Measurements from ENCODE around the gene DLK2.

Gene DLK2

DNA sequence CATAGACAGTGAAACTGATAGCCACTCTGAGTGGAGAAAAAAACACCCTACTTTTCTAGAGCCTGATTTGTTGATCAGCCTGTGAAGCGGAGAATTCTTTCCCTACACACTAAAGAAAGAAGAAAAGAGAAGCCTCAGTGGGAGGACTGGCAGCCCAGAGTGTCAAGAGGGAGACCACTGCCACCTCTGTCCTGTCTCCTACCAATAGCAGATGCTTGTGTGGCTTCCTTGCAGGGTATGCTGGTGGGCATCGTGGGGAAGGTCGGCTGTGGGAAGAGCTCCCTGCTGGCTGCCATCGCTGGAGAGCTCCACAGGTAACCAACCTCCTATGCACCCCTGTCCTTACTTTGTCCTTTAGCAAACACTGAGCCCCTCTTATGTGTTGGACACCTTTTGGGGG lies 17.6 kb downstream of the DLK2 start:
- TF ChIP-seq, protein P1, sequence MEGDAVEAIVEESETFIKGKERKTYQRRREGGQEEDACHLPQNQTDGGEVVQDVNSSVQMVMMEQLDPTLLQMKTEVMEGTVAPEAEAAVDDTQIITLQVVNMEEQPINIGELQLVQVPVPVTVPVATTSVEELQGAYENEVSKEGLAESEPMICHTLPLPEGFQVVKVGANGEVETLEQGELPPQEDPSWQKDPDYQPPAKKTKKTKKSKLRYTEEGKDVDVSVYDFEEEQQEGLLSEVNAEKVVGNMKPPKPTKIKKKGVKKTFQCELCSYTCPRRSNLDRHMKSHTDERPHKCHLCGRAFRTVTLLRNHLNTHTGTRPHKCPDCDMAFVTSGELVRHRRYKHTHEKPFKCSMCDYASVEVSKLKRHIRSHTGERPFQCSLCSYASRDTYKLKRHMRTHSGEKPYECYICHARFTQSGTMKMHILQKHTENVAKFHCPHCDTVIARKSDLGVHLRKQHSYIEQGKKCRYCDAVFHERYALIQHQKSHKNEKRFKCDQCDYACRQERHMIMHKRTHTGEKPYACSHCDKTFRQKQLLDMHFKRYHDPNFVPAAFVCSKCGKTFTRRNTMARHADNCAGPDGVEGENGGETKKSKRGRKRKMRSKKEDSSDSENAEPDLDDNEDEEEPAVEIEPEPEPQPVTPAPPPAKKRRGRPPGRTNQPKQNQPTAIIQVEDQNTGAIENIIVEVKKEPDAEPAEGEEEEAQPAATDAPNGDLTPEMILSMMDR (IDR thresholded peaks at IDR 0.05; ENCODE audit: control insufficient read depth, extremely low read depth, insufficient read depth), result no peak
- no peak for DNase-seq (ENCODE audit: low read depth)
- no peak overlapping the region for H3K4me3 ChIP-seq (ENCODE audit: low read depth, low read length)

DNA sequence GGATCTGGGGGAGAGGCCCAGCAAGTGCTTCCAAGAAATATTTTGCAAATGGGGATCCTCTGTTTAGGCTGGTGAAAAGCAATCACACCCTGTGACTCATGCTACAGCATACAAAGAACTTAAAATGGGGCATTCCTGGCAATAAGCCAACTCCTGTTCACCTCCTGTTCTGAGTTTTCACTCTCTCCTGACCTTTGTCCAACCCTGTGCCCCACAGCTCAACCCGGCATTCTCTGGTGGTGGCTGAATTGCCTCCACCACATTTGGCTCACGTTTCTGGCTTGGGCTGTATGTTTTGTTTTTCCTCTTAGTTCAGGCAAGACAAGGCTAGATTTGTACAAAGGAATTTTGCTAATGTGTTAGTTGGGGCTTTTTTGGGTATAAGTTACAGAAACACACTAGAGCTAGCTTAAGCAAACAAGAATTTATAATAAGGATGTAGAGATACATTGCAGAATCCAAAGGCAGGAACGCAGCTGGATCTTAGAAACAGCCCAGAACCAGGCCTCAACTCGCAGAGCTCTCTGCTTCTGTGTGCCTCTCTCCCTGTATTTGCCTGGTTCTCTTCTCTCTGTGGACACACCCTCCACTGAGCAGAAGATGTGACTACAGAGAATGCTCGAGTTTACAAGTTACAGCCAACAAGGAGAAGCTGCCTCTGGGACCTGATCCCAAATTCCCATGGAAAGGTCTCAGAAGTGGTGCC lies 18.6 kb downstream of the DLK2 start:
- TF ChIP-seq, protein P1 (IDR thresholded peaks at IDR 0.05; ENCODE audit: control insufficient read depth, extremely low read depth, insufficient read depth), result no peak
- no peak for DNase-seq (ENCODE audit: low read depth)

DNA sequence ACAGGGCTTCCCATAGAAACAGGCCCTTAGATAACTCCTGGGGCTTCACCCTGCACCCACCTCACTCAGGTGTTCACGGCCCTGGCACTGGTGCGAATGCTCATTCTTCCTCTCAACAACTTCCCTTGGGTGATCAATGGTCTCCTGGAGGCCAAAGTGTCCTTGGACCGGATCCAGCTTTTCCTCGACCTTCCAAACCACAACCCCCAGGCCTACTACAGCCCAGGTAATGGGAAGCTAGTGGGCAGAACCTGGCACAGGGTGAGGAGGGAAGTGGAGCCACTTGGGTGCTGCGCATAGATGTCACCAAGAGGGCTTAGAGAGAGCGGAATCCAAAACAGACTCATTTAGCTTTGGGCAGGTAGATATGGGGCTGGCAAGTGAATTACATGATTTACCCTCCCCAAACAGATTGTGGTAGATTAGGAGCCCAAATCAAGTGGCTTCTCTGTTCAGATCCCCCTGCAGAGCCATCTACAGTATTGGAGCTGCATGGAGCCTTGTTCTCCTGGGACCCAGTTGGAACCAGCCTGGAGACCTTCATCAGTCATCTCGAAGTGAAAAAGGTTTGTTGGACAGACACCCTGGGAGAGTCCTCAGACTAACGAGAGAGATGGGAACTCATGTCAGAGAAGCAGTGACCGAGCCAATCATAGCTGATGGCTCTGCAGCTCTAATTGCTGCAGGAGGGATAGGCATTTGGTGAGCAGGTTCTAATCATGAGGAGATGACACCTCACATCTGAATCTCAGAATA lies 19.5 kb downstream of the DLK2 start:
- TF ChIP-seq, protein P1 (IDR thresholded peaks at IDR 0.05; ENCODE audit: control insufficient read depth, extremely low read depth, insufficient read depth), result no peak
- H3K4me3 ChIP-seq (ENCODE audit: low read depth, low read length), result no peak overlapping the region
- no peak for DNase-seq (ENCODE audit: low read depth)

More for the DNA sequence above, 18.6 kb downstream of the DLK2 start:
- no peak overlapping the region for H3K4me3 ChIP-seq (ENCODE audit: low read depth, low read length)

DNA sequence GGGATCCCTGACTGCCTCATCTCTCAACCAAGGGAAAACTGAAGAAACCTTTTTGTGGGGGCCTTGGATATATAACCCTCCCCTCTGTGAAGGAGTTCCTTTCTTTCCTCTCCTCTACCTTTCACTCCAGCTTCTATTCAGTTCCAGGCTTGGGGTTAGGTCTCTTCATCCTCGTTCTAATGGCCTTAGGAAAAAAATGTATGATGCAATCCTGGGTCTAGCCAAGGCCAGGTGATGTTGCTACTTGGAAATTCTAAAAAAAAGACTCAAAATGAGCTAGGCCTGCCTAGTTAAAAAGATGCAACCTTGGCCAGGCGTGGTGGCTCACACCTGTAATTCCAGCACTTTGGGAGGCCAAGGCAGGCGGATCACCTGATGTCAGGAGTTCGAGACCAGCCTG lies 20.4 kb downstream of the DLK2 start:
- H3K4me3 ChIP-seq (ENCODE audit: low read depth, low read length), result no peak overlapping the region
- TF ChIP-seq, protein P1 (IDR thresholded peaks at IDR 0.05; ENCODE audit: control insufficient read depth, extremely low read depth, insufficient read depth), result no peak
- no peak for DNase-seq (ENCODE audit: low read depth)

DNA sequence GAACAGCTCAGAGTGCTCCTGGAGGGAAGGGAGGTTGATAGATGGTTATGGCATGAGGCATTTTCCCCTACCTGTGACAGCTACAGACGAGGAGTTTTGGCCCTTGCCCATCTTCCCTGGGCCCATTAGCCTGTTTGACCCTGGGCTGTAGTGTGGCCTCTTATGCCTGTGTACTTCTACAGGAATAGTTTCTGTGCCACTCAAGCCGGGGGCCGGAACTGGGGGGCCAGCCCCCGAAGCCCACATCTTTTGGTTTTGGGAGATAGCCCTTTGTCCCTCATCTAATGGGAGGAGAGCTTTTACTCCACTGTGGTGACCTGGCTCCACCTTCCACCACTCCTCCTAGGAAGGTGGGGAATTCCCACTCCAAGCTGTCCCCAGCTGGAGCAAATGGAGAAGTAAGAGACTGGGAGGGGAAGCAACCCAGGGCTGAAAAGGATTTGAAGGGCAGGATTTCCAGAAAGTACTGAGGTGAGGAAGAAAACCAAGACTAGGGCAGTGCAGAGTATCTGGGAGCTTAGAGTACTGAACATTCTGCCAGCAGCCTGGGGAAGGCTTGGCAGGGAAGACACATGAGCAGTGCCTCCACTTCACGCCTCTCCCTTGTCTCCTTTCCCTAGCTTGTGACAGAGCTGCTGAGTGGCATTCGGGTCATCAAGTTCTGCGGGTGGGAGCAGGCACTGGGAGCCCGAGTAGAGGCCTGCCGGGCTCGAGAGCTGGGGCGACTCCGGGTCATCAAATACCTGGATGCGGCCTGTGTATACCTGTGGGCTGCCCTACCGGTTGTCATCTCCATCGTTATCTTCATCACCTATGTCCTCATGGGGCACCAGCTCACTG lies 21.1 kb downstream of the DLK2 start:
- H3K4me3 ChIP-seq (ENCODE audit: low read depth, low read length), result no peak overlapping the region
- no peak for DNase-seq (ENCODE audit: low read depth)
- TF ChIP-seq, protein P1 (IDR thresholded peaks at IDR 0.05; ENCODE audit: control insufficient read depth, extremely low read depth, insufficient read depth), result no peak

DNA sequence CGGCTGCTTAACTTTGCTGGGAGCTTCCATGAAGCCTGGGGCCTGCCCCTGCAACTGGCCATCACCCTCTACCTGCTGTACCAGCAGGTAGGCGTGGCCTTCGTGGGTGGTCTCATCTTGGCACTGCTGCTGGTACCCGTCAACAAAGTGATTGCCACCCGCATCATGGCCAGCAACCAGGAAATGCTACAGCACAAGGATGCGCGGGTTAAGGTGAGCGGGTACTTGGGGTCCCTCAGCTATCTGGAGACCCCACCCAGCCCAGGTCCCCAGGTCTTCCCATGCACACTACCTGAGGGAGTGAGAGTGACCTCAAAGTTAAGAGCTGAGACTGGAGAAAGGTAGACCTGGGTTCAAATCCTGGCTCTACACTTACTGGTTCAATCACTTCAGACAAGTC lies 22.2 kb downstream of the DLK2 start:
- TF ChIP-seq, protein P1 (IDR thresholded peaks at IDR 0.05; ENCODE audit: control insufficient read depth, extremely low read depth, insufficient read depth), result no peak
- no peak overlapping the region for H3K4me3 ChIP-seq (ENCODE audit: low read depth, low read length)
- no peak for DNase-seq (ENCODE audit: low read depth)
